B cell (primary cell): ENCODE data around the gene GRB10. TPM values are rescaled to one million over a fixed set of nuclear protein-coding genes. Genes with fewer than 3 reads are reported as not detected.

Experiments used
- ATAC-seq: fragments of 200-7000 bp; cut with Tn5 transposase; one replicate; pipeline ENCODE4 v1.10.0; 2021; ENCODE audit warnings: low read depth, mild to moderate bottlenecking, moderate number of reproducible peaks, moderate library complexity
- CTCF ChIA-PET: fragments of 350-600 bp; sonication (Branson Sonifier 250); formaldehyde crosslinking; loops from one replicate; lab custom pipeline; 2021; ENCODE audit warnings: antibody characterized with exemption, inconsistent platforms; lab: Charles Lee
- POLR2A ChIA-PET: fragments of 350-600 bp; sonication (Branson Sonifier 250); formaldehyde crosslinking; loops from one replicate; lab custom pipeline; 2021; ENCODE audit warnings: antibody characterized with exemption; lab: Charles Lee
- DNase-seq: peaks from one replicate; pipeline ENCODE4 v3.0.0; 2013
- H2AFZ ChIP-seq: 2 replicates; pipeline ENCODE4 v1.6.1; 2012; ENCODE audit warnings: mild to moderate bottlenecking, low read depth, low read length; ENCODE audit not compliant: insufficient read depth, poor library complexity, severe bottlenecking
- H3K27ac ChIP-seq, 2 donors: 1 replicate in 1 of 2; 2 replicates in 1 of 2; pipeline ENCODE4 v1.5.1; 2012 to 2013; ENCODE audit warnings: low read length in 2 of 2, mild to moderate bottlenecking in 2 of 2, moderate library complexity in 1 of 2
- H3K27me3 ChIP-seq, 4 experiments: fragments of 200-600 bp in 1 of 4; sonication (generic) in 1 of 4; replicated peaks in 1 of 4; 1 replicate in 2 of 4; 2 replicates in 2 of 4; pipeline versions ENCODE4 v1.6.1 to v1.7.0; 2013 to 2016; ENCODE audit warnings: low read length in 3 of 4, mild to moderate bottlenecking in 2 of 4, mixed read lengths in 1 of 4, moderate library complexity in 1 of 4; ENCODE audit not compliant: insufficient read depth in 4 of 4, control insufficient read depth in 3 of 4; ENCODE audit errors: control extremely low read depth in 1 of 4
- H3K36me3 ChIP-seq, 2 experiments: replicated peaks in 1 of 2; 1 replicate in 1 of 2; 2 replicates in 1 of 2; pipeline versions ENCODE4 v1.6.1 to v1.7.1; 2013; ENCODE audit warnings: low read length in 1 of 2; ENCODE audit not compliant: insufficient read depth in 2 of 2, control insufficient read depth in 1 of 2; ENCODE audit errors: control extremely low read depth in 1 of 2, extremely low read depth in 1 of 2
- H3K4me1 ChIP-seq, 2 donors: fragments of 200-600 bp in 1 of 2; sonication (generic) in 1 of 2; 1 replicate in 1 of 2; 2 replicates in 1 of 2; pipeline versions ENCODE4 v1.5.1 to v1.6.1; 2013 to 2017; ENCODE audit warnings: low read length in 2 of 2; ENCODE audit not compliant: control insufficient read depth in 2 of 2, insufficient read depth in 2 of 2
- H3K4me2 ChIP-seq: replicated peaks from 2 replicates; pipeline ENCODE3; 2012; ENCODE audit warnings: mild to moderate bottlenecking, low read depth, low read length; ENCODE audit not compliant: poor library complexity, severe bottlenecking
- H3K4me3 ChIP-seq, 5 experiments: fragments of 200-600 bp in 1 of 5; sonication (generic) in 1 of 5; 1 replicate in 3 of 5; 2 replicates in 2 of 5; pipeline versions ENCODE4 v1.5.1 to v1.7.0; 2011 to 2016; ENCODE audit warnings: low read length in 4 of 5, mild to moderate bottlenecking in 4 of 5, low read depth in 2 of 5, control low read depth in 1 of 5, moderate library complexity in 1 of 5; ENCODE audit not compliant: insufficient read depth in 1 of 5; ENCODE audit errors: control extremely low read depth in 1 of 5, extremely low read depth in 1 of 5
- H3K79me2 ChIP-seq: fragments of 200-600 bp; sonication (generic); one replicate; pipeline ENCODE4 v1.6.0; 2016; ENCODE audit warnings: low read length; ENCODE audit not compliant: control insufficient read depth, insufficient read depth
- H3K9ac ChIP-seq: fragments of 200-600 bp; sonication (generic); 2 replicates; pipeline ENCODE4 v1.6.1; 2017; ENCODE audit warnings: mild to moderate bottlenecking, low read length, moderate library complexity
- H3K9me3 ChIP-seq, 3 donors: one replicate each; pipeline versions ENCODE4 v1.6.1 to v1.7.1; 2013; ENCODE audit warnings: low read length in 2 of 3; ENCODE audit not compliant: control insufficient read depth in 2 of 3, insufficient read depth in 1 of 3; ENCODE audit errors: control extremely low read depth in 1 of 3
- H4K20me1 ChIP-seq: 2 replicates; pipeline ENCODE4 v1.6.0; 2012; ENCODE audit warnings: mild to moderate bottlenecking, low read length; ENCODE audit not compliant: insufficient read depth, control insufficient read depth, poor library complexity, severe bottlenecking
- H3K27ac Mint-ChIP-seq: one replicate; pipeline ENCODE4 v1.8.0; 2021; ENCODE audit warnings: mixed read lengths
- H3K27me3 Mint-ChIP-seq: one replicate; pipeline ENCODE4 v1.8.0; 2021; ENCODE audit warnings: mixed read lengths
- H3K4me1 Mint-ChIP-seq: one replicate; pipeline ENCODE4 v1.8.0; 2021; ENCODE audit warnings: mixed read lengths
- H3K4me3 Mint-ChIP-seq: one replicate; pipeline ENCODE4 v1.8.0; 2021; ENCODE audit warnings: mixed read lengths
- H3K9me3 Mint-ChIP-seq: one replicate; pipeline ENCODE4 v1.8.0; 2022; ENCODE audit warnings: mixed read lengths; ENCODE audit not compliant: insufficient read depth
- EZH2 ChIP-seq: IDR thresholded peaks from 2 replicates; pipeline ENCODE4 v1.6.1; 2012; ENCODE audit warnings: borderline replicate concordance, low read depth, mild to moderate bottlenecking, moderate library complexity, low read length; ENCODE audit not compliant: insufficient read depth, poor library complexity, severe bottlenecking
- WGBS: methylation state at CpG from one replicate; pipeline ENCODE4 v1.1.5; 2013; ENCODE audit warnings: missing lambda C conversion rate; ENCODE audit not compliant: insufficient coverage; 5-methylcytosine and 5-hydroxymethylcytosine counted together
- intact Hi-C: fragments of 100-400 bp; cut with micrococcal nuclease; formaldehyde crosslinking; loops from one replicate; pipeline ENCODE4 v1.10.0; 2022
- polyA plus RNA-seq: library from polyadenylated mRNA; depleted of rRNA; stranded (reverse); fragments of >200 nt; gene quantifications from 2 replicates; pipeline ENCODE4 v1.2.3, GENCODE V29; 2012
- total RNA-seq, 2 donors: library from RNA; stranded (reverse); fragments of 120-200 nt in 1 of 2; gene quantifications; 1 replicate in 1 of 2; 2 replicates in 1 of 2; pipeline versions ENCODE4 v1.2.3 to v1.2.4, GENCODE V29; 2013 to 2022
- TF ChIP-seq, protein P1 (sequence below): fragments of 200-600 bp; IDR thresholded peaks from one replicate; pipeline ENCODE4 v1.8.0; 2022; ENCODE audit warnings: antibody characterized with exemption, mild to moderate bottlenecking

Gene GRB10
- total and polyA plus RNA-seq, 2 donors (not counting 1 experiment from before 2014, with no cell fraction given): 0.04 TPM; not detected in 1

DNA sequence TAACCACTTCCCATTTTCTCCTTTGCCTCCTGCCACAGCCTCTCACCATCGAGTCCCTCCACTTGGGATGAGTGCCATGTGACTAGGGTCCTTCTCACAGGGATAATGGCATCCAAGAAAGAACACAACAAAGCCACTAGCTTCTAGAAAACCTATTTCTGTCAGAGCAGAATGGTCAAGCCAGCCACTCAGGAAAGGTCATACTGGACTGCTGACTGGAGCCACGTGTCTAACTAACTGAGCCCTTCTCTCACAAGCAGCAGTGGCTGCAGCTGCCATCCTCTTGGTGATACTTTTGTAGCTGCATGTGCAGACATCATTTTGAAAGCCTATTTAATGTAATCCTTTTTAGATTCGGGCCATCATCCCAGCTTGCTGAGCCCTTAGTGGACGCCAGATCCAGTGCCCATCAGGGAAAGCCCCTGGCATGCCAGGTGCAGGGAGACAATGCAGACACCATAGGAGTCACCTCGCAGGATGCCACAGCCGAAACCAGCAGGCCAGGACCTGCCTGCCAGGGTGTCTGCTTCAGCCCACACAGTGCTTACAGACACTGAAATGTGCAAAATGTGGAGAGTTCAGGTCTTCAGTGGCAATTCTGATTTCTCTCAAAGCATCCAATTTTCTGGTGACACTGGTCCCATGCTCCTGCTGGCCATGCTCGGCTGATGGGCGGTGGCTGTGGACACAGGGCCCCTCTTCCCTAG, 119.1 kb downstream of the GRB10 start:
- Mint-ChIP-seq H3K4me1 (peaks cover 46% of the 10 kb centered on the region), H3K27me3 (peaks cover 5% of the 10 kb centered on the region), H3K27ac (no peak overlapping the region), H3K9me3 (no peaks in the 10 kb centered on the region), H3K4me3 (no peak overlapping the region)
- Histone ChIP-seq H3K36me3 (no peaks in the 10 kb centered on the region), H4K20me1 (no peaks in the 10 kb centered on the region), H3K4me1 (peaks cover 32 to 52% of the 10 kb centered on the region in 2 donors), H3K9me3 (peaks cover 0 to 11% (median 0%) of the 10 kb centered on the region in 3 donors), H2AFZ (peak overlapping the region; percentile 11), H3K4me2 (no peak overlapping the region), H3K4me3 (no peak overlapping the region), H3K27ac (no peak overlapping the region), H3K79me2 (no peaks in the 10 kb centered on the region), H3K9ac (no peak overlapping the region), H3K27me3 (peaks cover 0 to 12% (median 0%) of the 10 kb centered on the region in 4 experiments)
- WGBS: 80% methylated on average over 7 of the region's 8 CpGs
- ChIA-PET CTCF (no interaction called here), POLR2A (interaction anchor here (1.1 kb wide), 1 partner anchor 13 kb away, joined by 4 read pairs; no protein-coding TSS in a partner anchor)
- DNase-seq (no peak), ATAC-seq (no peak)
- TF ChIP-seq, protein P1, sequence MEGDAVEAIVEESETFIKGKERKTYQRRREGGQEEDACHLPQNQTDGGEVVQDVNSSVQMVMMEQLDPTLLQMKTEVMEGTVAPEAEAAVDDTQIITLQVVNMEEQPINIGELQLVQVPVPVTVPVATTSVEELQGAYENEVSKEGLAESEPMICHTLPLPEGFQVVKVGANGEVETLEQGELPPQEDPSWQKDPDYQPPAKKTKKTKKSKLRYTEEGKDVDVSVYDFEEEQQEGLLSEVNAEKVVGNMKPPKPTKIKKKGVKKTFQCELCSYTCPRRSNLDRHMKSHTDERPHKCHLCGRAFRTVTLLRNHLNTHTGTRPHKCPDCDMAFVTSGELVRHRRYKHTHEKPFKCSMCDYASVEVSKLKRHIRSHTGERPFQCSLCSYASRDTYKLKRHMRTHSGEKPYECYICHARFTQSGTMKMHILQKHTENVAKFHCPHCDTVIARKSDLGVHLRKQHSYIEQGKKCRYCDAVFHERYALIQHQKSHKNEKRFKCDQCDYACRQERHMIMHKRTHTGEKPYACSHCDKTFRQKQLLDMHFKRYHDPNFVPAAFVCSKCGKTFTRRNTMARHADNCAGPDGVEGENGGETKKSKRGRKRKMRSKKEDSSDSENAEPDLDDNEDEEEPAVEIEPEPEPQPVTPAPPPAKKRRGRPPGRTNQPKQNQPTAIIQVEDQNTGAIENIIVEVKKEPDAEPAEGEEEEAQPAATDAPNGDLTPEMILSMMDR: no peak
- no peak for TF ChIP-seq EZH2
- intact Hi-C loops: no loop called here

DNA sequence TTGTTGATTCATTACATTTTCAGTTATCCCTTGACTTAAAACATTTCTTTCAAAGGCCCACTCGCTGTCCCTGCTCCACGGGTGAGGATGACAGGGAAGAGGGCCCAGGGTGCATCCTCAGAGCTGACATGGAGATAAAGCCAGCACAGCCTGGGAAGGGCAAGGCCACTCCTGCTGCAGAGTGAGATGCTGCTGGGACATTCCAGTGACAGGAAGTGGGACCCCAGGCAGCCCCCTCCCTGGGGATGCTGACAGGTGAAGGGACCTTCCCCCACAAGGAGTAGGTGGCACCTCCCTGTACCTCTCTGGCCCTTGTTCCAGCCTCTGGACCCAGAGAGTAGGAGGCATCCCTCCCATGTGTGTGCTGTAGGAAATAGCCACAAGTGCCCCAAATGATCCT, 119.7 kb downstream of the GRB10 start:
- no peaks in the 10 kb centered on the region for H3K36me3 ChIP-seq
- no peak overlapping the region for H3K4me3 Mint-ChIP-seq
- ATAC-seq (no peak), DNase-seq (no peak)
- no peaks in the 10 kb centered on the region for H3K9me3 Mint-ChIP-seq
- ChIA-PET POLR2A (interaction anchor here (1.1 kb wide), 1 partner anchor 13 kb away, joined by 4 read pairs; no protein-coding TSS in a partner anchor), CTCF (interaction anchor here (1.3 kb wide), 1 partner anchor 16 kb away, joined by 3 read pairs; no protein-coding TSS in a partner anchor)
- H3K9me3 ChIP-seq: peaks cover 0 to 11% (median 0%) of the 10 kb centered on the region in 3 donors
- peaks cover 46% of the 10 kb centered on the region for H3K4me1 Mint-ChIP-seq
- no peak overlapping the region for H3K9ac ChIP-seq
- H3K4me3 ChIP-seq: no peak overlapping the region
- H3K27ac ChIP-seq: no peak overlapping the region
- no peak overlapping the region for H3K4me2 ChIP-seq
- no peak overlapping the region for H2AFZ ChIP-seq
- peaks cover 32 to 52% of the 10 kb centered on the region in 2 donors for H3K4me1 ChIP-seq
- H4K20me1 ChIP-seq: no peaks in the 10 kb centered on the region
- intact Hi-C loops: no loop called here
- no peaks in the 10 kb centered on the region for H3K79me2 ChIP-seq
- TF ChIP-seq EZH2: no peak
- TF ChIP-seq, protein P1: no peak
- 96% methylated on average over 2 of the region's 2 CpGs for WGBS
- peaks cover 5% of the 10 kb centered on the region for H3K27me3 Mint-ChIP-seq
- no peak overlapping the region for H3K27ac Mint-ChIP-seq
- H3K27me3 ChIP-seq: peaks cover 0 to 12% (median 0%) of the 10 kb centered on the region in 4 experiments
